GM19193 (cell line): ENCODE results near the gene MCM8.

Experiments
- POLR2A ChIP-seq: IDR thresholded peaks from 4 replicates; pipeline ENCODE4 v1.6.1; 2011; ENCODE audit not compliant: insufficient read depth, insufficient read length; ENCODE audit errors: extremely low read depth

MCM8 gene

GRCh38 chr20:5950271-5951031, at the start of gene MCM8, which contains the start of gene TRMT6:
MCM8 (plus strand) TSS chr20:5950652; CDS start chr20:5952016, 1,364 bp downstream.
TRMT6 (minus strand) TSS chr20:5950533; CDS start chr20:5950405, 128 bp downstream.
- TF ChIP-seq POLR2A: peak; percentile 77

GRCh38 chr20:5900908-5901307, 49.5 kb upstream of the MCM8 start:
- no peak for TF ChIP-seq POLR2A

DNA sequence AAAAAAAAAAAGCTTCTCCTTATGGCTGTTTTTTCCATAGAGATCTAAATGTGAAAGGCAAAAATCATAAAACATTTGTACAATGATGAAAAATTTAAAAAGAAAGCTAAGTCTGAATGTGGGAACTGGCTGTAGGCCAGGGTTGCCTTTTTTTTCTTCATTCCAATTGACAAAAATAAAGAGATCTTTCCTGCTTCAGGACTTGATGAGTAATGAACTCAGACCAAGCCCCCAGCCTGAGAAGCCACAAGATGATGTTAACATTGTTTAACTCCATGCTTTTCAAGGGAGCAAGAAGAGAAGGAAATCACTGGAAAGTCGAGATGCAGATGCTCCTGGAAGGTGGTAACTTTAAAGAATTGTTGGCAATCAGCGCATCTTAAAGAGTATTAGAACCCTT, 41.5 kb upstream of the MCM8 start:
- TF ChIP-seq POLR2A: no peak

GRCh38 chr20:5910186-5910585, 40.3 kb upstream of the MCM8 start:
- no peak for TF ChIP-seq POLR2A

GRCh38 chr20:5913166-5913565, 37.3 kb upstream of the MCM8 start:
- no peak for TF ChIP-seq POLR2A

DNA sequence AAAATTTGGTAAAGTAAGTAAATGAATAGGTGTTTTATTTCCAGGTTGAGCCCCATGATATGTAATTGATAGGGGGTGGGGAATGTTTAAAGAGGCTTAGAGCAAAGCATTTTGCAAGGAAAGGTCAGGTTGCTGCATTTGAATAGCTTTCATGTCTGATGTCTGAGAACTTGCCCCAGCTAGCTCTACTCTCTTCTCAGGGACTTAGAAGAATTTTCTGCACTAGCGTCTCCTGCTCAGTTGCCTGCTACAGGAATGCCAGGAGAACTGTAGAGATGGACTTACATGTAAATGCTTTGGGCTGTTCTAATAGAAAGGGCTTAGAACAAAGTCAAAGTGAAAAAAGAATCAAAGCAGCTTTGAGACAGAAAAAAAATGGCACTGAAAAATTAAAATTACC, 35.6 kb upstream of the MCM8 start:
- no peak for TF ChIP-seq POLR2A

GRCh38 chr20:5918856-5919625, 31.4 kb upstream of the MCM8 start:
- no peak for TF ChIP-seq POLR2A

- TF ChIP-seq POLR2A: no peak
Observed at GRCh38 chr20:5919626-5920544, 30.6 kb upstream of the MCM8 start.

DNA sequence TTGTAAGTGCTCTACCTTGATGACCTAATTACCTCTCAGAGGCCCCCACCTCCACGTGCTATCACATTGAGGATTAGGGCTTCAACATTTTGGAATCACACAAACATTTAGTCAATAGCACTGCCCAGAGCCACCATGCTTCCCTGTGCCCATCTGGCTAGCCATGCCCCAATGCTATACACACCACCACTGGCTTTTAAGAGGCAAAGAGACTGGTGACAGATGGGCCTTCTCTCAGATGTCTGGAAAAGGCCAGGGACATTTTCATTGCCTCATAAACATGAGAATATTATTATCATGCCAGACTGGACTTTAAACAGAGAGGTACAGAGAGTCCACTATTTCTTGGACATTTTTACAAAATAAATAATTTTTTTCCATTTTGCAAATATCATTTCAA, 29.9 kb upstream of the MCM8 start:
- no peak for TF ChIP-seq POLR2A

- TF ChIP-seq POLR2A: no peak
Observed at GRCh38 chr20:5923493-5923892, 27.0 kb upstream of the MCM8 start.

DNA sequence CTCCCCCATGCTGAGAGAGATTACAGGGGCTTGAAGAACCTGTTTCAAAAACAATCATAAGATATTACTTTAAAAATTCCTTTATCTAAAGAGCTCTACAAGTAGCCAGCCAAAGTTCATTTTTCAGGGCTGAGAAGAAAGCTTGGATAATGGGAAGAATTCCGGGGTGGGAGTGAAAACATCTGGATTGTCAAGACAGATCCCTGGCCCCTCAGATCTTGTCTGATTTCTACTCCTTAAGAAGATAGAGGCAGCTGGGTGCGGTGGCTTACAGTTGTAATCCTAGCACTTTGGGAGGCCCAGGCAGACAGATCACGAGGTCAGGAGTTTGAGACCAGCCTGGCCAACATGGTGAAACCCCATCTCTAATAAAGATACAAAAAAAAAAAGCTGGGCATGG, 24.9 kb upstream of the MCM8 start:
- no peak for TF ChIP-seq POLR2A

DNA sequence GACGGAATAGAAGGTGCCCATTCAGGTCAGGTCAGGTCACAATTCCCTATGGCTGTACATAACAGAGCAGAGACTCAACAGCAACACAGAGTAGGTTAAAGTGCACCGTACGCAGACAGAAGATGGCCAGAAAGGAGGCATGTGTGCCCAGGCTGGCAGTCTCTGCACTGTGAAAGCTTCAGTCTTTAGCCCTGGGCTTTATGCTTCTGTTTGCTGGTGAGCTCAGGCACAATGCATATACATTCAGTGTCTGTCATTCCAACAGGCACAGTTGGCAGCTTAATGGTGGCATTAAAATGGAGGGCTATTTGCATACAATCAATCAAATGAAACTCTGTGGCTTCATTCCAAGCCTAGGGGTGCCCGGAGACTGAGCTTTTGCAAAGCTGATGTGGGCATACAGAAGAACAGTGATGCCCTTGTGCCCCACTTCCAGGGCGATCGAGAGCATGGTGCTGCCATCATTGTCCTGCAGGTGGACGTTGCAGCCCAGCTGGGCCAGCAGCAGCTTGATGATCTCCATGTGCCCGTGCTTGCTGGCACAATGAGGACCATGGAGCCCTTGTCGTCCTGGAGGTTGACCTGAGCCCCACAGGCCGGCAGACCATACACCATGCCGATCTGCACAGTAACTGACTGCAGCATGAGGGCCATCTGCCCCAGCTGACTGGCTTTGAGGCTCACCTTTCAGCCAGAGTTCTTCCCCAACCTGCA, 22.5 kb upstream of the MCM8 start:
- TF ChIP-seq POLR2A: no peak

- no peak for TF ChIP-seq POLR2A
Observed at GRCh38 chr20:5928836-5929715, 21.4 kb upstream of the MCM8 start.
